HL-60 (cell line): Measurements from ENCODE around the gene LIPC.

ENCODE experiments used
- POLR2AphosphoS5 ChIP-seq: IDR thresholded peaks from 2 replicates; pipeline ENCODE4 v1.6.1; 2012; ENCODE audit warnings: low read depth
- REST ChIP-seq: IDR thresholded peaks from 2 replicates; pipeline ENCODE4 v1.6.1; 2012; ENCODE audit warnings: low read depth; ENCODE audit not compliant: insufficient replicate concordance
- TF ChIP-seq, protein P1 (sequence below): IDR thresholded peaks from one replicate; pipeline ENCODE4 v1.5.1; 2011; ENCODE audit warnings: low read length, control low read depth, inconsistent platforms; ENCODE audit not compliant: insufficient read depth

DNA sequence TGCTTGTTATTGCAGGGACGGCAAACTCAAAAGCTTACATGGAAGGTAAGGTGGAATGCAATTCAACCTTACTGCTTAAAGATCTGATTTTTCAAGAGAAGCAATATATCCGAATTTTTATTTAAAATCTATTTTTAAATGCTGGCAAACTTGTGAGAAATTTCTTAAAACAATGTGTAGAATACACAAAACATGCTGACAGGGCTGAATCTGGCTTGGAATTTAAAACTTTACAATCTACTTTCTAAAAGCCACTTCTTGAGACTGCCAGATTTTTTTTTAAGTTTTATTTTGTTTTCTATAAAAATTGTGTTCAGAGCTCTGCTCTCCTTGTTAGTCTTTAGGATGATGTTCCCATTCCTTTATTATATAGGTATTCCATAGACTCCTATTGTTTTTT, 171.0 kb downstream of the LIPC start:
- TF ChIP-seq, protein P1, sequence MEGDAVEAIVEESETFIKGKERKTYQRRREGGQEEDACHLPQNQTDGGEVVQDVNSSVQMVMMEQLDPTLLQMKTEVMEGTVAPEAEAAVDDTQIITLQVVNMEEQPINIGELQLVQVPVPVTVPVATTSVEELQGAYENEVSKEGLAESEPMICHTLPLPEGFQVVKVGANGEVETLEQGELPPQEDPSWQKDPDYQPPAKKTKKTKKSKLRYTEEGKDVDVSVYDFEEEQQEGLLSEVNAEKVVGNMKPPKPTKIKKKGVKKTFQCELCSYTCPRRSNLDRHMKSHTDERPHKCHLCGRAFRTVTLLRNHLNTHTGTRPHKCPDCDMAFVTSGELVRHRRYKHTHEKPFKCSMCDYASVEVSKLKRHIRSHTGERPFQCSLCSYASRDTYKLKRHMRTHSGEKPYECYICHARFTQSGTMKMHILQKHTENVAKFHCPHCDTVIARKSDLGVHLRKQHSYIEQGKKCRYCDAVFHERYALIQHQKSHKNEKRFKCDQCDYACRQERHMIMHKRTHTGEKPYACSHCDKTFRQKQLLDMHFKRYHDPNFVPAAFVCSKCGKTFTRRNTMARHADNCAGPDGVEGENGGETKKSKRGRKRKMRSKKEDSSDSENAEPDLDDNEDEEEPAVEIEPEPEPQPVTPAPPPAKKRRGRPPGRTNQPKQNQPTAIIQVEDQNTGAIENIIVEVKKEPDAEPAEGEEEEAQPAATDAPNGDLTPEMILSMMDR = no peak
- TF ChIP-seq POLR2AphosphoS5 (no peak), REST (no peak)
